ENCODE results near the gene TXLNA.
A peak's percentile ranks its signal among the peaks of the same experiment; 100 is the strongest.
"Not testable (repeated sequence)": the region's sequence is repeated elsewhere in the genome, so short reads cannot be mapped to it uniquely, and the experiment has no call there.

The TXLNA gene

DNA sequence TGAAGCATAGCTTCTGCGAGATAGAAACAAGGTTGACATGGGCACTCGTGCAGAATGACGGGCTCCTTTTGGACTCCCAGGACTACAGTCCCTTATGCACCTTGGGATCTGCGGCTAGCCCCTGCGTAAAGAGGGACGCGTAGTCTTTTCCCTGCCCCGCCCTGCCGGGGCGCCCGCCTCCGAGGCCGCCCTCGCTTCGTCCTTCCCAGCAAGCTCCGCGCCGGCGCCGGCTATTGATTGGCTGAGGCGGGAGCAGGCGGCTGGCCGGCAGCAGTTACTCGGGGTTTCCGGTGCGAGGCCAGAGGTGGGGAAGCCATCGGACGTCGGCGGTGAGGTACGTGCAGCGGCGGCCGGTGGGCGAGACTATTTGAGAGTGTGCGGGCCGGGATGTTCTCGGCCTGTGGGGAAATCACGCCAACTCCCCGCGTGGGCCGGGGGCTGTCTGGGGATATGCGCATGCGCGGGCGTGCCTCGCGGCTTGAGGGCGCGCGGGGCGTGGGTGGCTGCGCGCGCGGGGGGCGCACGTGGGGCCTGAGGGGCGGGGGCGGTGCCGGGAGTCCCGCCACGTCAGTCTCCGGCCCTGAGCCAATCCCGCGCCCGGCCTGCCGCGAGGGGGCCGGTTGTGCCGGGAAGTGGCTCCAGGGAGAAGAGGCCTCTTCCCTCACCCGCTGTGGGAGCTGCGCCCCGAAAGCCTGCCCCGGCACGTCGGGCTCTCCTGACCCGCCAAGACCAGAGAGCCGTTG, at the start of gene TXLNA:
TXLNA (plus strand) TSS at position 233 of the 743 bp plus-strand sequence. CDS start 671 bp downstream, outside the sequence.
- peak; percentile 89 for DNase-seq

DNA sequence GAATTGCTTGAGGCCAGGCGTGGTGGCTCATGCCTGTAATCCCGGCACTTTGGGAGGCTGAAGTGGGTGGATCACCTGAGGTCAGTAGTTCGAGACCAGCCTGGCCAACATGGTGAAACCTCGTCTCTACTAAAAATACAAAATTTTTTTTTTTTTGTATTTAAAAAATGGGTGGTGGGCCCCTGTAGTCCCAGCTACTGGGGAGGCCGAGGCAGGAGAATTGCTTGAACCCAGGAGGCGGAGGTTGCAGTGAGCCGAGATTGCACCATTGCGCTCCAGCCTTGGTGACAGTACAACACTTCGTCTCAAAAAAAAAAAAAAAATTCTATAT, 45.6 kb upstream of the TXLNA start:
- DNase-seq, result not testable (repeated sequence)

DNA sequence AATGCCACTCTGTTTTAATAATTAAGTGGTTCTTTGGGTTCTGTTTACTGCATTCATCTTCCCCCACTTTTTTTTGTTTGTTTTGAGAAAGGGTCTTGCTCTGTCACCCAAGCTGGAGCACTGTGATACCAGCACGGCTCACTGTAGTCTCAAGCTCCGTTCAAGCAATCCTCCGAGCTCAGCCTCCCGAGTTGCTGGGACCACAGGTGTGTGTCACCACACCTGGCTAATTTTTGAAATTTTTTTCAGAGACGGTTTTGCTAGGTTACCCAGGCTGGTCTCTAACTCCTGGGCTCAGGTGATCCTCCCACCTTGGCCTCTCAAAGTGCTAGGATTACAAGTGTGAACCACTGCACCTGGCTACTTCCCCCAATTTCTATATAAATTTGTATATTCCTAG, 42.4 kb upstream of the TXLNA start:
- no peak for DNase-seq

DNA sequence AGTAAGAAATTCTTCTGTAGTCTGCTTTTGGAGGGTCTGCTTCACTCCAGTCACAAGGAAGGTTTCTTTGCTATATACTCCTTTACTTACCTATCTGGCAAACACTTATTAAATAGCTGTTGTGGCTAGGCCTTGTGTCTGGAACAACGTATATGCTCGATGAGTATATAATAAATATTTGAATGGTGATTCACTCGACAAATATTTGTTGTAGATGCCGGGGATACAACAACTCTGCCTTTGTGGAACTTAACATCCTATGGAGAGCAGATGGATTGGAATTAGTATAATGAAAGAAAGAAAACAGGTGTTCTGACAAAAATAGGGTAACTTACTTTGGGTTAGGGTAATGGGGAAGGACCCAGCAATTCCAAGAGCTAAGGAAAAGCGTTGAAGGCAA, 40.5 kb upstream of the TXLNA start:
- no peak for DNase-seq

DNA sequence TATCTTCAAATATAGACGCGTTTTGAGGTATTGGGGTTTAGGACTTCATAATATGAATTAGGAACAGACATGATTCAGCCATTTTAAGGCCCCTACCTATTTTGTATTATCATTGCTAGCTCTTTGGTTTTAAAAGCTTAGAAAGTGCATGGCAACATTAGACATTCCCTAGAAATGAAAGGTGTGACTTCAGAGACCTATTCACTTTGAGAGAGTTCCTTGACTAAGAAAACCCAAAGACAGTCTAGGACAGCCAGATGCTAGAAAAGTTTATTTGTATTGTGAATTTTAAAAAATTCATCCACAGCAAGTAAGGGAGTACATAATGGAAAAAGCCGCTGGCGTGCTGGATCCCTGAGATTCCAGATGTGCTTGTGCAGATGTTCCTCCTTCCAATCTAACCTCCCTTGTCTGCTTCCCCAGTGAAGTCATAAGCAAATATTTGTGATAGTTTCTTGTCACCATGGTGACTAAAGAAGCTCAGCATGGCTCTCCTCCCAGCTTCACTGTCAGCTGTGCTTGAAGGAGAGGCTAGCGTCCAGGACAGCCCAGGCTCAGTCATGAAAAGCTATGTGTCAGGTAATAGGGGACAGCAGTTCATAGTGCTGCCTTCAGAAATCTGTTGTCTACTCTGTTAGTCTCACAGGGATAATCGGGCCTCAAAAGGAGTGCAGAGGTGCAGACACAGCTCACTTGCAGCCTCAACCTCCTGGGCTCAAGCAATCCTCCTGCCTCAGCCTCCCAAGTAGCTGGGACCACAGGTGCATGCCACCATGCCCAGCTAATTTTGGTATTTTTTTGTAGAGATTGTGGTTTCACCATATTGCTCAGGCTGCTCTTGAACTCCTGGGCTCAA, 36.8 kb upstream of the TXLNA start:
- no peak for DNase-seq

DNA sequence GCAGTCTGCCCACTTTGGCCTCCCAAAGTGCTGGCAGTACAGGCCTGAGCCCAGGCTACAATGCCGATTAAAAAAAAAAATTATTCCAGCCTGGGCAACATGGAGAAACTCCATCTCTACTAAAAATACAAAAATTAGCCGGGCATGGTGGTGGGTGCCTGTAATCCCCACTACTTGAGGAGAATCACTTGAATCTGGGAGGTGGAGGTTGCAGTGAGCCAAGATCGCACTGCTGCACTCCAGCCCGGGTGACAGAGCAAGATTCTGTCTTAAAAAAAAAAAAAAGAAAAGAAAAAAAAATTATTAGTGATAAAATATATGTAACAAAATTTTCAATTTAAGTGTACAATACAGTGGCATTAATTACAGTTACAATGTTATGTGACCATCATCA, 36.2 kb upstream of the TXLNA start:
- DNase-seq, result not testable (repeated sequence)

DNA sequence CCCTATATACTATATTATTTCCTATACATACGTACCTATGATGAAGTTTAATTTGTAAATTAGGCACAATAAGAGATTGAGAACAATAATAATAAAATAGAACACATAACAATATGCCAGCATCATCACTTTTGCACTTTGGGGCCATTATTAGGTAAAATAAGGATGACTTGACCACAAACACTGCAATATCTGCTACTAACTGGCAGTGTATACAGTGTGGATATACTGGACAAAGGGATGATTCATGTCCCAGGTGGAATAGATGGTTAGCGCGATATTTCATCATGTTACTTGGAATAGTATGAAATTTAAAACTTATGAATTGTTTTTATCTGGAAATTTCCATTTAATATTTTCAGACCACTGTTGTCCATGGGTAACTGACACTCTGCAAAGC, 35.4 kb upstream of the TXLNA start:
- DNase-seq, result no peak

DNA sequence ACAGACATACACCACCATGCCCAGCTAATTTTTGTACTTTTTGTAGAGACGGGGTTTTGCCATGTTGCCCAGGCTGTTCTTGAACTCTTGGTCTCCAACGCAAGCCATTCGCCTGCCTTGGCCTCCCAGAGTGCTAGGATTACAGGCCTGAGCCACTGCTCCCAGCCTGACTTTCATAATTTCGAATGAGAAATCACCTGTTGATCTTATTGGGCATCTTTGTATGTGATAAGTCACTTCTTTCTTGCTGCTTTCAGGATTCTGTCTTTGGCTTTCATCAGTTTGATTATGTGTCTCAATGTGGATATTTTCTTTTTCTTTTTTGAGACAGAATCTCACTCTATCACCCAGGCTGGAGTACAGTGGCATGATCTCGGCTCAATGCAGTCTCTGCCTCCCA, 31.7 kb upstream of the TXLNA start:
- DNase-seq, result not testable (repeated sequence)

DNA sequence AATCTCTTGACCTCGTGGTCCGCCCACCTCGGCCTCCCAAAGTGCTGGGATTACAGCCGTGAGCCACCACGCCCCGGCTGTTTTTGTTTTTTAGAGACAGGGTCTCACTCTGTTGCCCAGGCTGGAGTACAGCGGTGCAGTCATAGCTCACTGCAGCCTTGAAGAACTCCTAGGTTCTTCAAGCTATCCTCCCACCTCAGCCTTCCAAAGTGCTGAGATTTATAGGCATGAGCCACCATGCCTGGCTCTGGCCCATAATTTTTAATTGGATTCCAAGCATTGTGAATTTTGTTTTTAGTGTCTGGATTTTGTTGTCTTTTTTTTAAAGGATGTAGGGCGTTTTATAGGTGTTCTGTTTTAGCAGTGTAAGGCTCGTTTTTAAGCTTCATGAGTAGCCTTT, 28.6 kb upstream of the TXLNA start:
- no peak for DNase-seq

DNA sequence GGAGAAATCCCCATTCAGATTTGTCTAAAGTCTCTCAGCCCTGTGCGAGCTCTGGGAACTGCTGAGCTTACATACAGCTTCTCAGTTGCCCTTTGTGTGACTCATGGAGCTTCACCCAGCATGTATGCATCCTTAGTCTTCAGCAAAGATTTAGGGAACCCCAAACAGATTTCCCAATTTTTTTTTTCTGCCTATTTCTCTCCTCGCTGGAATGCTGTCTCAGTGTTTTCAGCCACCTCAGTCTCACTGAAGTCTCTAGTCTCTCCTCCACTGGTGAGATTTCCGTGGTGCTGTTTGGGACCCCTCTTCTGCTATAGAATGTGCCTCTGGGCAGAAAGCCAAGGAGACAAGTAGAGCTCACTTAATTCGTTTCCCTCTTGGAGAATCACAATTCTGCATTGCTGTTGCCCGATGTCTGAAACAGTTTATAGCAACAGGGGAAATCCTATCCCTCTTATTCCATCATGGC, 28.1 kb upstream of the TXLNA start:
- DNase-seq, result no peak

DNA sequence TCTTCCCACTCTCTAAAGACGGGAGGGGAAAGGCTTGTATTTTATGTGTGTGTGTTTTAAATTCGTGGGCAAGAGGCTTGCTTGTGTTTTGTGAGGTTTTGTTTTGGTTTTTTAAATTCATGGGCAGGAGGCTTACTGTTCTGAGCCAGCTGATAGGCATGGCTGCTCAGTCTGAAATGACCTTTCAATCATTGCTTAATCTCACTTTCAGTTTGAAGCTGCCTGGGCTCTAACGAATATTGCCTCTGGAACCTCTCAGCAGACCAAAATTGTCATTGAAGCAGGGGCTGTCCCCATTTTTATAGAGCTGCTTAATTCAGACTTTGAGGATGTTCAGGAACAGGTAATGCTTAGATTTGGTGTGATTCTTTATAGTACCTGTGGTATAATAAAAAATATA, 20.3 kb upstream of the TXLNA start:
- no peak for DNase-seq

DNA sequence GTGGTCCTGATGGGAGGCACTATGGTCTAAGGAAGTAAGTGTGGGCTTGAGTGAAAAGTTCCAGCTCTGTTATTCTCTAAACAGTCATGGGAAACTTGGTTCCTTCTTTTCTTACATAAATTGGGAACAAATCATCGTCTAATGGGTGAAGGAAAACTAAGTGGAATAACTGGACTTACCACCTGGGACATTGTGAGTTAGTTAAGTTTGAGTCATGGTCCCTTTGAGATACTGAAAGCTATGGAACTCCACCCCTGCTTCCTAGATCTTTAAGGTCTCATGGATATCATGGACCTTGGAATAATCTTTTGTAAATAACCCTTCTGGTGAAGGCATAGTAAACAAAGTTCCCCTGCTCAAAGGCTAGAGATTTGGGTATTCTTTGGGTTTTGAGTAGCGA, 16.1 kb upstream of the TXLNA start:
- no peak for DNase-seq

DNA sequence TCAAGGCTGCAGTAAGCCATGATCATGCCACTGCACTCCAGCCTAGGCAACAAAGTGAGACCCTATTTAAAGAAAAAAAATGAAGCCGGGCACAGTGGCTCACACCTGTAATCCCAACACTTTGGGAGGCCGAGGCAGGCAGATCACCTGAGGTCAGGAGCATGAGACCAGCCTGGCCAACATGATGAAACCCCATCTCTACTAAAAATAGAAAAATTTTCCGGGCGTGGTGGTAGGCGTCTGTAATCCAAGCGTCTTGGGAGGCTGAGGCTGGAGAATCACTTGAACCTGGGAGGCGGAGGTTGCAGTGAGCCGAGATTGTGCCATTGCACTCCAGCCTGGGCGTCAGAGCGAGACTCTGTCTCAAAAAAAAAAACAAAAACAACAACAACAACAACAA, 13.8 kb upstream of the TXLNA start:
- not testable (repeated sequence) for DNase-seq

DNA sequence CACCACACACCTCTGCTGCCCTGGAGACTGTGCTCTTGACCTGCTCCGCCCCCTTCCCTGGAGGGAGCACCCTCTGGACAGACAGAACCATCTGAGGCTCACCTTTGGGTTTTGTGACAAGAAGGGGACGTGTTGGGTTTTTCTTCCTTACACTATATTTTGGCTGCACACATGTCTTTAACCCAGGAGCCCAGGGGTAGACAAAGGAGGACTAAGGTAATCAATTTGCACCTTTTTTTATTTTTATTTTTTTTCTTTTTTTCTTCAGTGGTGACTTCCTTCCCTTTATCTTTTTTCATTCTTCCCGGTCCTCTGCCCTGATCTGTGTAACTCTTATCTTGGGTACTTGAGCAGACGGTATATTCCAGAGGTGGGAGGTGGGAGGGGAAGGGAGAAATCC, 8.5 kb upstream of the TXLNA start:
- no peak for DNase-seq

DNA sequence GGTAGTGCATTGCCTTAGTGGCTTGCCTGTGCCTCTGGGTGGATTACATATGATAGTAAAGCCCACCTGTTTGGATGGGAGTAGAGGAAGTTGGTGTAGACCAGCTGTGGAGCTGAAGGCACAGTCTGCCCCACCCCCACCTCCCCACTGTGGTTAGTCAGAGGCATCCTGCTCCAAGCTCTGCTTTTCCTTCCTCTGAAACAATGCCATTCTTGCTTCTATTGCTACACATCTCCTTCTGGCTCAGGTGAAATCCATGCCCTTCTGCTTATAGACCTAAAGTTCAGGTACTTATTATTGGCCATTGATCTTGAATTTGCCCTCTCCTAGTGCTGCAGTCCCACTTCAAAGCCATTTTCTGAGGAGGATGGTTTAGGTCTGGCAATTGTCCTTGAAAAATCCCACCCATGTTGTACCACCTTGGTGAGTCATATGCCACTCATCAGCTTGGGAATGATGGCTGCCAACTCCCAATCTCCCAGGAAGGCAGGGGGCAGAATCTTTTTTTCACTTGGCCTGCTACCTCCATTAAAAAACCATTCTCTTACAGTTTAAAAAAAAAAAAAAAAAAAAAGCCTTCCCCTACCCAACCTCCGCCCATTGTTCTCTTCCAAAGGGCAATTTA, 6.7 kb upstream of the TXLNA start:
- no peak for DNase-seq

DNA sequence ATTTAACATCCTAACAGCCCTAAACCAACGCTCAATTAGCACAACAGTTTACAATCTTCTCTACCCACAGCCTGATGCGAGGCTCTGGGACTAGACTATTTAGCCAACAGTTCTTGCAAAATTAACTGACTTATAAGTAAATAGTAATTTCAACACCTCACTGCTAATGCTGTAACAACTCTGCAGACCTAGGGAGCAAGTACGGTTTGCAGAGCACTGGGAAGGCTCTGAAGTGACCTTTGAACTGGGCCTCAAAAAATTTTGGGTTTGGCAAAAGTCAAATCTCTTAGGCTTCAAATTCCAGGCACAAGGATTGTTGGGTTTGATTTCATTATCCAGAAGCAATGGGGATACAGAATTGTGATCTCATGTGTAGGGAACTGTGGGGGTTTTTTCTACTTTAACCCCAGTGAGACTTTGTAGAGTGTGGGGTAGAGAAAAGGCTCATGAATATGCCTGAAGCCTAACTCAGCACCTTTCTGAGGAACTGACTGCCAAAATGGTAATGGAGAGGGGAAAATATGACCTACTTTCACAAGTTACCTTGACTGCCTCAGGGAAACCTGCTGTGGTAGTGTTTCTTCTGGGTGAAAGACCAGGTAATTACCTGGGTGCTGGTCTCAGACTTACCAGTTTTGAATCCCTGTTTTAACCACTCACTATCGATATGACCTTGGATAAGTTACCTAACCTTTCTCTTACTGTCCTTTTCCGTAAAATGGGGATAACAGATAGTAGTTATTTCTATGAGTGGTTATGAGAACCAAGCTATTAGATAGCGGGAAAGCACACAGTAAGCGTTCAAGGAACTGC, 889 bp upstream of the TXLNA start:
- no peak for DNase-seq

DNA sequence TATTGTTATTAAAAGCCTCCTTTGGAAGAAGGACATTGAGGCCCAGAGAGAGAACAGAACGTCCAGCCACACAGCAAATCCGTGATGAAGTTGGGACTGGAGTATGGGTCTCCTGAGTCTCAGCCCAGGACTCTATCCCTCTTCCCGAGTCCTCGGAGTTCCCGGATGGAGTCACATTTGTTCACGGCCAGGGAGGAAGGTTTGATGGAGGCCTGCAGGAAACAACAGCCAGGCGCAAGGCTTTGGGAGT, 357 bp upstream of the TXLNA start:
- no peak for DNase-seq

DNA sequence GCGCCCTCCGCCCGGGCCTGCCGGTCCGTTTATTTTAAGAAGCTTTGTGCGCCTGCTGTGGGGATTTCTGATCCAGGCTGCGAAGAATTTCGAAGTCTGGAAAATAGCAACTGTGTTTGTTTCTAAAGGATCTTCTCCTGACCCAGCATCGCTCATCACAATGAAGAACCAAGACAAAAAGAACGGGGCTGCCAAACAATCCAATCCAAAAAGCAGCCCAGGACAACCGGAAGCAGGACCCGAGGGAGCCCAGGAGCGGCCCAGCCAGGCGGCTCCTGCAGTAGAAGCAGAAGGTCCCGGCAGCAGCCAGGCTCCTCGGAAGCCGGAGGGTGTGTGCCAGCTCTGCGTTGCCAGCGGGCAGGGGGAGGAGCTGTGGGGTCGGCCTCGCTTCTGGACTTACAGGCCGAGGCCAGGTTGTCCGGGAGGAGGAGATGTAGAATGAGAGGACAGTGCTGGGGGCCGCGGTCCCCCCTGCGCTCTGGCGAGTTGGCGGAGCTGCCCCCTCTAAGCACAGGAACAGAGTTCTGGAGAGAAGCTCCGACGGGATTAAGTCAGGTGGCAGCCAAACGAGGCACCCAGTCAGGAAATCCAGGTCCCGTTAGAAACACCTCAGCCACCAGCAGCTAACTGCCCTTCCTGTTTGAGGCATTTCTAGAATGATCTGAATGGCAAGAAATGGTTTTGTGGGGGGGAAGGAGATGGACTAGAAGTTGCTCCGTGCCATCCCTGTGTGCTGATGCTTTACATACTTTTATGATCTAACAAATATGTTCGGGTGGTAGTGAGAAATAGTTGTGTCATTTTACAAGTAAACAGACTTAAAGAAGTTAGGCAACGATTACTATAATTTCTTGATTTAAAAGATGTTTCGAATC, 948 bp downstream of the TXLNA start:
- peak; percentile 32 for DNase-seq

DNA sequence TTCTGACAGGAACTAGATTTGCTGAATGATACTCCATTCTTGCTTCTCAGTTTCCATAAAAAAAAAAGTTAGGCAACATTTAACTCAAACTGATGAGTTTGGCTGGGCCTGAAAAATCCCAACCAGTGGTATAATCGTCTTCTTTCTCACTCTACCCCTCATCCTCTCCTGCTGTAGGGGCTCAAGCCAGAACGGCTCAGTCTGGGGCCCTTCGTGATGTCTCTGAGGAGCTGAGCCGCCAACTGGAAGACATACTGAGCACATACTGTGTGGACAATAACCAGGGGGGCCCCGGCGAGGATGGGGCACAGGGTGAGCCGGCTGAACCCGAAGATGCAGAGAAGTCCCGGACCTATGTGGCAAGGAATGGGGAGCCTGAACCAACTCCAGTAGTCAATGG, 1.6 kb downstream of the TXLNA start:
- no peak for DNase-seq

DNA sequence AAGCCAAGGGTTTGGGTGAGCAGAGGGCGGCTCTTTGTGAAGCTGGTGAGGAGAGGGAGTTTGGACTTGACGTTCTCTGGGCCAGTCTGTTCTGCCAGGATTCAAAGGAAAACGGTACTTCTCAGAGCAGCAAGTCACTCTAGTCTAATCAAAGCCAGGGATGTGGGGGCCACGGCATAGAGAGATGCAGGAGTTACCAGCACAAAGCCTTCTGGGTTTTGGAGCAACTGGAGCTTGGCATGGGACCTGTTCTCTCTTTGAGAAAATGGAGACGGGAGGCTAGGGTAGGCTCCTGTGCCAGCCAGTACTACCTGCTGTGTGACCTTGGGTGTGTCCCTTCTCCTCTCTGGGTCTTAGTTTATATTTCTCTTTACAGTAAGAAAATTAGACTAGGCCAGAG, 2.1 kb downstream of the TXLNA start:
- no peak for DNase-seq

DNA sequence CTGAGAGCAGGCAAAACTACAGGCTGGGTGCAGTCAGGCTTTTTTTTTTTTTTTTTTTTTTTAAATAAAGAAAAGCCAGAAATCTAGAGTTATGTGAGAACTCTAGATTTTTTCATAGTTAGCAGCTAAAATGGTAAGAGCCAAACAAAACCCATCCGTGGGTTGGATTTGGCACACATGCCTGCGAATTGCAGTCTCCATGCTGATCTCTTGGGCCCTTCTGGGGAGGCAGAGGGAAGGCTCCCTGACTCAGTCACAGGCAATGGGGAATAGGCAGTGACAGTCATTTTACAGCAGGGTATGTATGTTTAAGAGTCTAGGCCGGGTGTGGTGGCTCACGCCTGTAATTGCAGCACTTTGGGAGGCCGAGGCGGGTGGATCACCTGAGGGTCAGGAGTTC, 2.6 kb downstream of the TXLNA start:
- DNase-seq, result no peak

DNA sequence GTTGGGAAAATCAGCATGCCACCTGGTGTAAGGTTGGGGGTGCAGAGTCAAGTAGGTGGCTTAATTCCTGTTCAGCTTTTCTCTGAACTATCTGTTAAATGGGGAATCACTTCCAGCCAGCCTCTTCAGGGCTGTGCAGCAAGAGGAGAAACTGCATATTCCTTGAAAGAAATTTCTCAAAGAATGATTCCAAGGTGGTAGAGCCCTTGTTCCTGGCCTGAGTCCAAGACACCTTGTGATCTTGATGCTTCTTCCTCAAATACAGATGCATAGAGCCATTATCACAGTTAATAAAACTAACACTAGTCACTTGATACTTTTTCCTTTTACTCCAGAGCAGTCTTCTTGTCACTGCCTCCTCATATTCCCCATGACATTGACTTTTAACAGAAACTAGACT, 5.2 kb downstream of the TXLNA start:
- DNase-seq, result no peak
